Cardiac muscle cell (in vitro differentiated cells and primary cell): Measurements from ENCODE around the gene IQCN. TPM values are rescaled to one million over a fixed set of nuclear protein-coding genes. Genes with fewer than 3 reads are reported as not detected.
A peak's percentile ranks its signal among the peaks of the same experiment; 100 is the strongest.

Experiments
- DNase-seq, 2 donors: peaks; one replicate each; pipeline versions ENCODE4 v3.0.0 to v3.0.0-alpha.2; 2010 to 2017; ENCODE audit warnings: low read depth in 1 of 2, low spot score in 1 of 2
- H3K27ac ChIP-seq: fragments of 200-600 bp; sonication (generic); 2 replicates; pipeline ENCODE4 v1.5.1; 2016
- H3K27me3 ChIP-seq: fragments of 200-600 bp; sonication (generic); 2 replicates; pipeline ENCODE4 v1.6.0; 2016; ENCODE audit warnings: control low read depth
- H3K36me3 ChIP-seq: fragments of 200-600 bp; sonication (generic); 2 replicates; pipeline ENCODE4 v1.5.1; 2016; ENCODE audit warnings: control low read depth
- H3K4me1 ChIP-seq: fragments of 200-600 bp; sonication (generic); 2 replicates; pipeline ENCODE4 v1.8.1; 2017; ENCODE audit warnings: low read depth, mild to moderate bottlenecking, mixed run types
- H3K4me3 ChIP-seq: fragments of 200-600 bp; sonication (generic); 2 replicates; pipeline ENCODE4 v1.5.1; 2016; ENCODE audit warnings: mild to moderate bottlenecking
- H3K9me3 ChIP-seq: fragments of 200-600 bp; sonication (generic); 2 replicates; pipeline ENCODE4 v1.5.1; 2017; ENCODE audit warnings: low read depth, mild to moderate bottlenecking, control low read depth
- CTCF ChIP-seq: IDR thresholded peaks from 2 replicates; pipeline ENCODE4 v1.5.1; 2012; ENCODE audit warnings: low read depth, mild to moderate bottlenecking, low read length
- polyA plus RNA-seq: library from polyadenylated mRNA; unstranded; fragments of >200 nt; fragmentation: Nextera tagmentation; extraction: Ambion mirVana; gene quantifications from 2 replicates; pipeline ENCODE4 v1.2.1, GENCODE V29; 2016
- total RNA-seq: library from RNA; depleted of rRNA; stranded (reverse); fragments of >200 nt; gene quantifications from 2 replicates; pipeline ENCODE4 v1.2.3, GENCODE V29; 2016

The IQCN gene
- total and polyA plus RNA-seq, 2 experiments from 2014 or later: 0.38 to 3.2 TPM

GRCh38 chr19:18219911-18220631, 54.2 kb downstream of the IQCN start:
- no peak for DNase-seq
- H3K4me3 ChIP-seq: no peak overlapping the region
- TF ChIP-seq CTCF: no peak
- no peaks in the 10 kb centered on the region for H3K36me3 ChIP-seq
- no peaks in the 10 kb centered on the region for H3K4me1 ChIP-seq
- no peaks in the 10 kb centered on the region for H3K9me3 ChIP-seq
- H3K27ac ChIP-seq: no peak overlapping the region
- no peaks in the 10 kb centered on the region for H3K27me3 ChIP-seq

GRCh38 chr19:18218600-18218999, 55.7 kb downstream of the IQCN start:
- no peak for DNase-seq
- H3K4me1 ChIP-seq: no peaks in the 10 kb centered on the region
- no peaks in the 10 kb centered on the region for H3K36me3 ChIP-seq
- no peaks in the 10 kb centered on the region for H3K9me3 ChIP-seq
- no peaks in the 10 kb centered on the region for H3K27me3 ChIP-seq
- no peak for TF ChIP-seq CTCF
- no peak overlapping the region for H3K27ac ChIP-seq
- H3K4me3 ChIP-seq: no peak overlapping the region

- H3K27ac ChIP-seq: no peak overlapping the region
- H3K4me3 ChIP-seq: no peak overlapping the region
- no peaks in the 10 kb centered on the region for H3K36me3 ChIP-seq
- no peaks in the 10 kb centered on the region for H3K4me1 ChIP-seq
- no peak for TF ChIP-seq CTCF
- H3K27me3 ChIP-seq: no peaks in the 10 kb centered on the region
- H3K9me3 ChIP-seq: no peaks in the 10 kb centered on the region
- DNase-seq: no peak
Observed at GRCh38 chr19:18218159-18218558, 56.1 kb downstream of the IQCN start.

- TF ChIP-seq CTCF: no peak
- Histone ChIP-seq H3K4me3 (no peak overlapping the region), H3K27me3 (no peaks in the 10 kb centered on the region), H3K36me3 (no peaks in the 10 kb centered on the region), H3K4me1 (no peaks in the 10 kb centered on the region), H3K9me3 (no peaks in the 10 kb centered on the region), H3K27ac (no peak overlapping the region)
- DNase-seq: no peak
Observed at GRCh38 chr19:18216789-18217188, 57.5 kb downstream of the IQCN start.

- Histone ChIP-seq H3K27ac (no peak overlapping the region), H3K4me1 (no peaks in the 10 kb centered on the region), H3K36me3 (no peaks in the 10 kb centered on the region), H3K9me3 (no peaks in the 10 kb centered on the region), H3K27me3 (no peaks in the 10 kb centered on the region), H3K4me3 (no peak overlapping the region)
- DNase-seq: peak in 1 of 2 donors; percentile 28
- no peak for TF ChIP-seq CTCF
Observed at GRCh38 chr19:18214779-18215433, 59.3 kb downstream of the IQCN start.
